Measurements from ENCODE around the gene SSBP3. TPM values are rescaled to one million over a fixed set of nuclear protein-coding genes. Genes with fewer than 3 reads are reported as not detected.

Gene SSBP3
- total RNA-seq, 2 donors from 2014 or later, result 63.8 to 76.5 TPM

DNA sequence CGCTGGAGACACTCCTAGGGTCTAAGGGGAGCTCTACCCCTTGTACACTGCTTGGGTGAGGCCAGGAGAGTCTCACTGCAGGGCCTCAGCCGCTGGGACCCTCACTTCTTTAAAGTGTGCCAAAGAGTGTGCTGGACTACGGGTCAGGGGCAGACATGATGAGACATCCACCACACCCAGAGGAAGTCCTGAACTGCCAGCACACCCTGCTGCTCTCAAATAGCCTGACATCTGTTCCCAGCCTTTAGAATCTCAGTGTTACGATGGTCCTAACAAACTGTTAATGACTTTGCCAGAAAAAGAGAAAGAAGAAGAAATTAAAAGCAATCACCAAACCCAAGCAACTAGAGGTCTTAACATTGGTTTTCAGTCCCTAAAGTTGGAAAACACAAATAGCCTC lies 157.2 kb downstream of the SSBP3 start:
- no peak overlapping the region for H3K27ac ChIP-seq

GRCh38 chr1:54247863-54248515 lies 158.2 kb downstream of the SSBP3 start:
- Histone ChIP-seq H3K9me3 (no peaks in the 10 kb centered on the region), H3K27ac (no peak overlapping the region), H3K36me3 (no peaks in the 10 kb centered on the region), H3K4me1 (no peaks in the 10 kb centered on the region), H3K9ac (ENCODE audit: low read depth in 2 of 2, low read length in 2 of 2) (no peak overlapping the region), H3K27me3 (no peaks in the 10 kb centered on the region), H3K4me3 (no peak overlapping the region)
- intact Hi-C loops (cut with DNase I), result no loop called here
- DNase-seq, result no peak
- TF ChIP-seq CTCF (IDR thresholded peaks at IDR 0.05), result no peak

More for the DNA sequence above, 157.2 kb downstream of the SSBP3 start:
- H3K36me3 ChIP-seq, result no peaks in the 10 kb centered on the region
- H3K9me3 ChIP-seq, result no peaks in the 10 kb centered on the region
- no peak for TF ChIP-seq CTCF (IDR thresholded peaks at IDR 0.05)
- H3K27me3 ChIP-seq, result no peaks in the 10 kb centered on the region
- H3K4me3 ChIP-seq, result no peak overlapping the region
- no peak for DNase-seq
- intact Hi-C loops (cut with DNase I), result no loop called here
- no peaks in the 10 kb centered on the region for H3K4me1 ChIP-seq
- no peak overlapping the region for H3K9ac ChIP-seq (ENCODE audit: low read depth in 2 of 2, low read length in 2 of 2)

DNA sequence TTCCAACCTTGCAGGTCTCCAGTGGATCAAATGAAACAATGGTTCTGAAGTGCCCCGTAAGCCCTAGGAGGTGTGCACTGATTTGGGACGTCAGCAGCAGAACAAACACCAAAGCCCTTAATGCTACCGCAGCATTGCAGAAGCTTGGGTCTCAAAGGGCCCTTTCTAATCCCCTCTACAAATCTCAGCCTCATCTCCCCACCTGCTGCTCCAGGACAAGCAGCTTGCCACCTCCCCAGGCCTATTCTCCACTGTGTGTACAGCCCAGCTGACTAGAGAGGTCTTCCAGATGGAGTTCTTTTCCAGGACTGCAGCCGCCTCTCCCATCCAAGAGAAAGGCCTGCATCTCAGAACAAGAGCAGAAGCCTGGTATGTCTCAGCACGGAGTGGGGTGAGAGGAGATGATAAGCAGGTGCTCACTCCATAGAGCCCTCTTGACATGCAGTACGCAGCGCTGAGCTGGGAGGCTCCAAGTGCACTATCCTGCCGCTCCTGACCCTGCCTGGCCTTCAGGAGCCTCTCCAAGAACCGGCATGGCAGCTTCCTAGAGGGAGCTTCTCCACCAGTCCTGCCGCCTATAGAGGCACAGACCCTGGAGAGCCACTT lies 160.0 kb downstream of the SSBP3 start:
- no peaks in the 10 kb centered on the region for H3K4me1 ChIP-seq
- intact Hi-C loops (cut with DNase I), result no loop called here
- no peaks in the 10 kb centered on the region for H3K36me3 ChIP-seq
- no peak for TF ChIP-seq CTCF (IDR thresholded peaks at IDR 0.05)
- no peak overlapping the region for H3K27ac ChIP-seq
- no peak overlapping the region for H3K4me3 ChIP-seq
- H3K9ac ChIP-seq (ENCODE audit: low read depth in 2 of 2, low read length in 2 of 2), result no peak overlapping the region
- H3K27me3 ChIP-seq, result no peaks in the 10 kb centered on the region
- no peaks in the 10 kb centered on the region for H3K9me3 ChIP-seq
- no peak for DNase-seq

GRCh38 chr1:54245501-54245900 lies 160.7 kb downstream of the SSBP3 start:
- H3K27me3 ChIP-seq, result no peaks in the 10 kb centered on the region
- no peaks in the 10 kb centered on the region for H3K9me3 ChIP-seq
- H3K4me3 ChIP-seq, result no peak overlapping the region
- H3K27ac ChIP-seq, result no peak overlapping the region
- no peaks in the 10 kb centered on the region for H3K36me3 ChIP-seq
- no peak for TF ChIP-seq CTCF (IDR thresholded peaks at IDR 0.05)
- intact Hi-C loops (cut with DNase I), result no loop called here
- no peaks in the 10 kb centered on the region for H3K4me1 ChIP-seq
- H3K9ac ChIP-seq (ENCODE audit: low read depth in 2 of 2, low read length in 2 of 2), result no peak overlapping the region
- DNase-seq, result no peak

DNA sequence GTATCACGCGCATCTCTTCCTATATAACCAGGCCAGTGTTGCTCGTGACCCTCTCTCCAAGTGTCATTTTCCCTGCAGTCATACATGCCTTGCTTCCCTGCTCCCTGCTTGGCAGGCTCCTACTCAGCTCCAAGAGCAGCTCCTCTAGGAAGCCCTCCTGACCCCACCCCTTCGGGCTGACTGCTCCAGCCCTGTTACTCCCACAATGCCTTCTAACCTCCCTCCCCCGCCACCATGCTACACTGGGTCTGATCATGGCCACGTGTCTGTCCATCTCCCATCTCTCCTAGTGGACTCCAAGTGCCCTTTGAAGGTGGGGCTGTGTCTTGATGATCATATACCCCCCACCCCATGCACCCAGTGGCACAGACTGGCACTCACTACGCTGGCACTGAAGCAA lies 161.5 kb downstream of the SSBP3 start:
- no peak for DNase-seq
- Histone ChIP-seq H3K4me1 (no peaks in the 10 kb centered on the region), H3K4me3 (no peak overlapping the region), H3K9me3 (no peaks in the 10 kb centered on the region), H3K27me3 (no peaks in the 10 kb centered on the region), H3K27ac (no peak overlapping the region), H3K9ac (ENCODE audit: low read depth in 2 of 2, low read length in 2 of 2) (no peak overlapping the region), H3K36me3 (no peaks in the 10 kb centered on the region)
- intact Hi-C loops (cut with DNase I), result no loop called here
- no peak for TF ChIP-seq CTCF (IDR thresholded peaks at IDR 0.05)
